Body of pancreas (tissue), 4 donors: ENCODE results near the gene PLCG2. TPM values are rescaled to one million over a fixed set of nuclear protein-coding genes. Genes with fewer than 3 reads are reported as not detected.

Experiments
- ATAC-seq: fragments of 150-250 bp; one replicate; pipeline ENCODE4 v1.9.1; 2016
- DNase-seq, 4 donors: peaks; one replicate each; pipeline ENCODE4 v3.0.0-alpha.2; 2019
- H3K27ac ChIP-seq, 4 donors: fragments of 200-600 bp; sonication (generic); 1 replicate in 3 of 4; 2 replicates in 1 of 4; pipeline versions ENCODE4 v1.5.1 to v1.6.1; 2016 to 2019; ENCODE audit warnings: mild to moderate bottlenecking in 1 of 4, mixed read lengths in 1 of 4, moderate library complexity in 1 of 4
- H3K27me3 ChIP-seq, 2 donors: fragments of 200-600 bp; sonication (generic); one replicate each; pipeline ENCODE4 v1.6.0; 2016; ENCODE audit warnings: mild to moderate bottlenecking in 1 of 2
- H3K36me3 ChIP-seq, 2 donors: fragments of 200-600 bp; sonication (generic); replicated peaks in 1 of 2; 2 replicates each; pipeline ENCODE4 v1.5.1; 2016; ENCODE audit warnings: low read depth in 2 of 2; ENCODE audit not compliant: insufficient read depth in 1 of 2
- H3K4me1 ChIP-seq: fragments of 200-600 bp; sonication (generic); one replicate; pipeline ENCODE4 v1.6.0; 2016
- H3K4me3 ChIP-seq, 2 donors: fragments of 200-600 bp; sonication (generic); 1 replicate in 1 of 2; 2 replicates in 1 of 2; pipeline ENCODE4 v1.5.1; 2016 to 2019
- H3K9me3 ChIP-seq, 3 donors: fragments of 200-600 bp; sonication (generic); 1 replicate in 2 of 3; 2 replicates in 1 of 3; pipeline ENCODE4 v1.5.1; 2016
- POLR2A ChIP-seq, 3 donors: fragments of 450-650 bp; IDR thresholded peaks; one replicate each; pipeline ENCODE4 v1.6.1; 2016; ENCODE audit warnings: antibody characterized with exemption in 3 of 3, mild to moderate bottlenecking in 2 of 3
- WGBS, 2 donors: methylation state at CpG; one replicate each; pipeline ENCODE4 v1.1.5; 2017; 5-methylcytosine and 5-hydroxymethylcytosine counted together
- intact Hi-C: fragments of 100-400 bp; cut with DNase I; formaldehyde crosslinking; loops from one replicate; pipeline ENCODE4 v1.15.1; 2023
- total RNA-seq, 2 donors: library from RNA; depleted of rRNA; stranded (reverse); fragments of >200 nt; gene quantifications; one replicate each; pipeline ENCODE4 v1.1.0, GENCODE V29; 2016
- TF ChIP-seq, protein P1 (sequence below), 7 experiments: fragments of 450-650 bp in 4 of 7; fragments of 200-600 bp in 3 of 7; sonication (generic) in 3 of 7; IDR thresholded peaks; one replicate each; pipeline ENCODE4 v1.5.1; 2016 to 2019; ENCODE audit warnings: antibody characterized with exemption in 7 of 7

Gene PLCG2
- total RNA-seq, 2 donors from 2014 or later, result 6.7 to 9.6 TPM

GRCh38 chr16:81809567-81809966 is 30.5 kb downstream of the PLCG2 start:
- TF ChIP-seq, protein P1, sequence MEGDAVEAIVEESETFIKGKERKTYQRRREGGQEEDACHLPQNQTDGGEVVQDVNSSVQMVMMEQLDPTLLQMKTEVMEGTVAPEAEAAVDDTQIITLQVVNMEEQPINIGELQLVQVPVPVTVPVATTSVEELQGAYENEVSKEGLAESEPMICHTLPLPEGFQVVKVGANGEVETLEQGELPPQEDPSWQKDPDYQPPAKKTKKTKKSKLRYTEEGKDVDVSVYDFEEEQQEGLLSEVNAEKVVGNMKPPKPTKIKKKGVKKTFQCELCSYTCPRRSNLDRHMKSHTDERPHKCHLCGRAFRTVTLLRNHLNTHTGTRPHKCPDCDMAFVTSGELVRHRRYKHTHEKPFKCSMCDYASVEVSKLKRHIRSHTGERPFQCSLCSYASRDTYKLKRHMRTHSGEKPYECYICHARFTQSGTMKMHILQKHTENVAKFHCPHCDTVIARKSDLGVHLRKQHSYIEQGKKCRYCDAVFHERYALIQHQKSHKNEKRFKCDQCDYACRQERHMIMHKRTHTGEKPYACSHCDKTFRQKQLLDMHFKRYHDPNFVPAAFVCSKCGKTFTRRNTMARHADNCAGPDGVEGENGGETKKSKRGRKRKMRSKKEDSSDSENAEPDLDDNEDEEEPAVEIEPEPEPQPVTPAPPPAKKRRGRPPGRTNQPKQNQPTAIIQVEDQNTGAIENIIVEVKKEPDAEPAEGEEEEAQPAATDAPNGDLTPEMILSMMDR (IDR thresholded peaks at IDR 0.05), result no peak
- no peak for TF ChIP-seq POLR2A (IDR thresholded peaks at IDR 0.05)
- ATAC-seq, result no peak
- Histone ChIP-seq H3K4me1 (no peaks in the 10 kb centered on the region), H3K4me3 (no peak overlapping the region), H3K36me3 (no peaks in the 10 kb centered on the region), H3K27ac (no peak overlapping the region), H3K27me3 (no peaks in the 10 kb centered on the region), H3K9me3 (no peaks in the 10 kb centered on the region)
- 65 to 92% methylated on average over 4 of the region's 4 CpGs for WGBS, 2 donors
- intact Hi-C loops, result no loop called here
- no peak for DNase-seq

DNA sequence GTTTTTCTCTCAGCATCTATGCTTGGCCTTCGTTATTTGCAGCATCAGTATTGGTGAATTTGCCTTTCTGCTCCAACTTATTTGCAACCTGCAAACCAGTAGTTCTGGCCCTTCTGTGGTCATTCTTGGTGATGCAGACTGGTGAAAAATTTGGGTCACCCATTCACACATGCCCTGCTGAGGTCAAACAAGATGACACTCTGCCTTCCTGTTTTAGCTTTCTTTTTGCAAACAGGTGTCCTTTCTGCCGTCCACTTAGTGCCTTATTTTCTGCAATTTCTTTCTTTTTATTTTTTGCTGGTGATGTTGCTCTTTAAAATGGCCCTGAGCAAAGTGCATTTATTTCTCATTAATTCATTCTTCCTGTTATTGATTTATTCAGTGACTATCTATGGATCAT is 31.3 kb downstream of the PLCG2 start:
- no peaks in the 10 kb centered on the region for H3K9me3 ChIP-seq
- TF ChIP-seq POLR2A (IDR thresholded peaks at IDR 0.05), result no peak
- TF ChIP-seq, protein P1 (IDR thresholded peaks at IDR 0.05), result no peak
- H3K4me1 ChIP-seq, result no peaks in the 10 kb centered on the region
- no peaks in the 10 kb centered on the region for H3K36me3 ChIP-seq
- ATAC-seq (no peak), DNase-seq (no peak)
- no peaks in the 10 kb centered on the region for H3K27me3 ChIP-seq
- no peak overlapping the region for H3K27ac ChIP-seq
- 42 to 48% methylated on average over 2 of the region's 2 CpGs for WGBS, 2 donors
- intact Hi-C loops, result no loop called here
- no peak overlapping the region for H3K4me3 ChIP-seq

DNA sequence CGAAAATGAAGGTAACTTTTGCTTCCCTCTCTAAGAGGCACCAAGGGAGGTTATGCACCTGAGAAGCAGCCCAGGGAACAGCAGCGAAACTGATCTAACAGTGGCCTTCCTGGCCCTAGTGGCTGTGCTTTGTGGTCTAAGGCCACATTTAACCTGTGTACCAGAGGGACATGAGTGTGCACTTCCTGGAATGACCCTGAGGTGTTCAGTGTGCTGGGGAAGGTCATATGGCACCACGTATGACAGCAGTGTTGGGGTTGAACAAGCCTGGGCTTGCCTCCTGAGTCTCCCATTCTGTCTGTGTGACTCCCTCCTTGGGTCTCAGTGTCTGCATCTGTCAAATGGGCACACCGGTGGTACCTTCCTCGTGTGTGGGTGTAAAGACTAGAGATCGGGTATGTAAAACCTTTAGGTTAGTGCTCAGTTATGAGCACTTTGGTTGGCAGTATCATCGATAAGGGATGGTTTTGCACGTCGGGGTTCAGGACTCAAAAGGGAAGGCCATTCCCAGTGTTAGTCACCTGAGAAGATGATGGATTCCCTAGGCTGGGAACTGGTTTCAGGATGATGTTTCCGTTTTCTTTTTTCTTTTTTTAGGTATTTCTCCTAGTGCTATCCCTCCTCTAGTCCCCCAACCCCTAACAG is 31.9 kb downstream of the PLCG2 start:
- Histone ChIP-seq H3K4me1 (no peaks in the 10 kb centered on the region), H3K4me3 (no peak overlapping the region), H3K27ac (no peak overlapping the region), H3K36me3 (no peaks in the 10 kb centered on the region), H3K9me3 (no peaks in the 10 kb centered on the region), H3K27me3 (no peaks in the 10 kb centered on the region)
- TF ChIP-seq, protein P1 (IDR thresholded peaks at IDR 0.05), result no peak
- no peak for TF ChIP-seq POLR2A (IDR thresholded peaks at IDR 0.05)
- no peak for DNase-seq
- WGBS, 2 donors, result 73 to 77% methylated on average over 10 of the region's 10 CpGs
- ATAC-seq, result no peak
- intact Hi-C loops, result no loop called here

GRCh38 chr16:81813648-81814047 is 34.6 kb downstream of the PLCG2 start:
- no peak for DNase-seq
- ATAC-seq, result no peak
- Histone ChIP-seq H3K9me3 (no peaks in the 10 kb centered on the region), H3K4me1 (no peaks in the 10 kb centered on the region), H3K36me3 (no peaks in the 10 kb centered on the region), H3K27ac (no peak overlapping the region), H3K27me3 (no peaks in the 10 kb centered on the region), H3K4me3 (no peak overlapping the region)
- 79 to 89% methylated on average over 2 of the region's 2 CpGs for WGBS, 2 donors
- intact Hi-C loops, result no loop called here
- TF ChIP-seq, protein P1 (IDR thresholded peaks at IDR 0.05), result no peak
- no peak for TF ChIP-seq POLR2A (IDR thresholded peaks at IDR 0.05)

GRCh38 chr16:81814751-81815428 is 35.8 kb downstream of the PLCG2 start:
- Histone ChIP-seq H3K4me1 (no peaks in the 10 kb centered on the region), H3K4me3 (no peak overlapping the region), H3K9me3 (no peaks in the 10 kb centered on the region), H3K27ac (no peak overlapping the region), H3K27me3 (no peaks in the 10 kb centered on the region), H3K36me3 (no peaks in the 10 kb centered on the region)
- WGBS, 2 donors, result 38 to 43% methylated on average over 5 of the region's 5 CpGs
- ATAC-seq (no peak), DNase-seq (no peak)
- no peak for TF ChIP-seq POLR2A (IDR thresholded peaks at IDR 0.05)
- TF ChIP-seq, protein P1 (IDR thresholded peaks at IDR 0.05), result no peak
- intact Hi-C loops, result no loop called here
